ENCODE data around the gene ABHD2.

- TF ChIP-seq YY1 (IDR thresholded peaks at IDR 0.05; ENCODE audit: insufficient read depth, insufficient read length) (no peak), ZNF274 (IDR thresholded peaks at IDR 0.05; ENCODE audit: low read depth, low read length) (no peak), SUZ12 (IDR thresholded peaks at IDR 0.05; ENCODE audit: extremely low read depth, insufficient read depth, insufficient read length) (no peak)
Measured at GRCh38 chr15:89192136-89192535, 103.9 kb downstream of the ABHD2 start.

All from NT2/D1 (cell line).